Peyer's patch (tissue), 4 donors: ENCODE data around the gene RAB11FIP4. TPM values are rescaled to one million over a fixed set of nuclear protein-coding genes. Genes with fewer than 3 reads are reported as not detected.

Experiments
- DNase-seq, 3 donors: peaks; one replicate each; pipeline ENCODE4 v3.0.0-alpha.2; 2017 to 2019
- H3K27ac ChIP-seq, 4 donors: fragments of 200-600 bp; sonication (generic); one replicate each; pipeline ENCODE4 v1.5.1; 2016 to 2019
- H3K27me3 ChIP-seq, 2 donors: fragments of 200-600 bp; sonication (generic); one replicate each; pipeline ENCODE4 v1.5.1; 2019
- H3K36me3 ChIP-seq, 3 donors: fragments of 200-600 bp; sonication (generic); one replicate each; pipeline ENCODE4 v1.5.1; 2016 to 2019
- H3K4me1 ChIP-seq, 4 donors: fragments of 200-600 bp; sonication (generic); one replicate each; pipeline ENCODE4 v1.5.1; 2016 to 2019
- H3K4me3 ChIP-seq, 4 donors: fragments of 200-600 bp; sonication (generic); 1 replicate in 3 of 4; 2 replicates in 1 of 4; pipeline ENCODE4 v1.5.1; 2016 to 2019; ENCODE audit warnings: mild to moderate bottlenecking in 1 of 4
- H3K9me3 ChIP-seq, 4 donors: fragments of 200-600 bp; sonication (generic); one replicate each; pipeline ENCODE4 v1.5.1; 2016 to 2019; ENCODE audit warnings: mild to moderate bottlenecking in 1 of 4
- POLR2A ChIP-seq, 2 donors: fragments of 450-650 bp; IDR thresholded peaks; one replicate each; pipeline ENCODE4 v1.5.1; 2017; ENCODE audit warnings: antibody characterized with exemption in 2 of 2, mild to moderate bottlenecking in 2 of 2, moderate library complexity in 2 of 2
- total RNA-seq, 4 donors: library from RNA; depleted of rRNA; stranded (reverse); fragments of >200 nt; gene quantifications; one replicate each; pipeline ENCODE4 v1.1.0, GENCODE V29; 2016
- TF ChIP-seq, protein P1 (sequence below), 6 experiments: fragments of 450-650 bp in 4 of 6; fragments of 200-600 bp in 2 of 6; sonication (generic) in 1 of 6; IDR thresholded peaks; one replicate each; pipeline ENCODE4 v1.5.1; 2017 to 2019; ENCODE audit warnings: antibody characterized with exemption in 6 of 6, mild to moderate bottlenecking in 3 of 6, moderate library complexity in 1 of 6

The RAB11FIP4 gene
- total RNA-seq, 4 donors from 2014 or later = 52.8 to 69.3 (median 64.9) TPM

DNA sequence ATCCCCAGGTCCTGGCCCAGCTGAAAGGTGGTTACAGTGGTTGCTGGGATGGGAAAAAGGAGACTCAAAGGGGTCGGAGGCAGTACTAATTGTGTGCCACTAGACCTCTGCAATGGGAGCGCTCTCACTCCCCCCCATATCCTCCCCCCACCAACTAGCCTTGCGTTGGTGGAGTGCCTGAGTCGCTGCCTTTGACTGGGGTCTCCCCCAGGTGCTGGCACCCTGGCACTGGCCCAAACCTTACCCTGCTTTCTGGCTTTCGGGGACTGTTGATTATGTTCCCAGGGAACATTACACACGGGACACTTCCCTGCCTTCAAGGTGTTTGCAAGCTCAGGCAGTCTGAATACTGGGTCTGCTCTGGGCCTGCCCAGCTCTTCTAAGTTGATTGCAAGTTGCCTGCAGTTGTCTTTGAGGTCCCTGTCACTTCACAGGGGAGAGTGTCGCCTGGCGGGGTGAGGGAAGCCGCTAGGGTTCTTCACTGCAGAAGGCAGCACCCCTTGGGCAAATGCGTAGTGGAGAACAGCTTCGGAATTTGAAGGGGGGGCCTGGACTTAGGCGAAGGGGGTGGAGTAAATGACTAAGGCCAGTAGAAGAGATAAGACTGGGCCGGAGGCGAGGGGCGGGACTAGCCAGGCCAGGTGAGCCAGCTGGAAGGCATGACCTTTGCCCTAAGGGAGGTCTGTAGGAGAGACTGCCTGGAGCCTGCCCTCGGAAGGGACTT, 98.0 kb downstream of the RAB11FIP4 start:
- H3K4me1 ChIP-seq = peaks cover 11 to 53% (median 36%) of the 10 kb centered on the region in 4 donors
- no peaks in the 10 kb centered on the region for H3K36me3 ChIP-seq
- H3K27me3 ChIP-seq = no peaks in the 10 kb centered on the region
- DNase-seq = peak; percentile 41 to 92 (median 91)
- H3K4me3 ChIP-seq = peak overlapping the region; percentile 70 to 97 (median 82)
- peak; percentile 80 to 95 for TF ChIP-seq POLR2A (IDR thresholded peaks at IDR 0.05)
- TF ChIP-seq, protein P1, sequence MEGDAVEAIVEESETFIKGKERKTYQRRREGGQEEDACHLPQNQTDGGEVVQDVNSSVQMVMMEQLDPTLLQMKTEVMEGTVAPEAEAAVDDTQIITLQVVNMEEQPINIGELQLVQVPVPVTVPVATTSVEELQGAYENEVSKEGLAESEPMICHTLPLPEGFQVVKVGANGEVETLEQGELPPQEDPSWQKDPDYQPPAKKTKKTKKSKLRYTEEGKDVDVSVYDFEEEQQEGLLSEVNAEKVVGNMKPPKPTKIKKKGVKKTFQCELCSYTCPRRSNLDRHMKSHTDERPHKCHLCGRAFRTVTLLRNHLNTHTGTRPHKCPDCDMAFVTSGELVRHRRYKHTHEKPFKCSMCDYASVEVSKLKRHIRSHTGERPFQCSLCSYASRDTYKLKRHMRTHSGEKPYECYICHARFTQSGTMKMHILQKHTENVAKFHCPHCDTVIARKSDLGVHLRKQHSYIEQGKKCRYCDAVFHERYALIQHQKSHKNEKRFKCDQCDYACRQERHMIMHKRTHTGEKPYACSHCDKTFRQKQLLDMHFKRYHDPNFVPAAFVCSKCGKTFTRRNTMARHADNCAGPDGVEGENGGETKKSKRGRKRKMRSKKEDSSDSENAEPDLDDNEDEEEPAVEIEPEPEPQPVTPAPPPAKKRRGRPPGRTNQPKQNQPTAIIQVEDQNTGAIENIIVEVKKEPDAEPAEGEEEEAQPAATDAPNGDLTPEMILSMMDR (IDR thresholded peaks at IDR 0.05) = no peak
- H3K9me3 ChIP-seq = no peaks in the 10 kb centered on the region
- peak overlapping the region; percentile 87 to 97 (median 92) for H3K27ac ChIP-seq

DNA sequence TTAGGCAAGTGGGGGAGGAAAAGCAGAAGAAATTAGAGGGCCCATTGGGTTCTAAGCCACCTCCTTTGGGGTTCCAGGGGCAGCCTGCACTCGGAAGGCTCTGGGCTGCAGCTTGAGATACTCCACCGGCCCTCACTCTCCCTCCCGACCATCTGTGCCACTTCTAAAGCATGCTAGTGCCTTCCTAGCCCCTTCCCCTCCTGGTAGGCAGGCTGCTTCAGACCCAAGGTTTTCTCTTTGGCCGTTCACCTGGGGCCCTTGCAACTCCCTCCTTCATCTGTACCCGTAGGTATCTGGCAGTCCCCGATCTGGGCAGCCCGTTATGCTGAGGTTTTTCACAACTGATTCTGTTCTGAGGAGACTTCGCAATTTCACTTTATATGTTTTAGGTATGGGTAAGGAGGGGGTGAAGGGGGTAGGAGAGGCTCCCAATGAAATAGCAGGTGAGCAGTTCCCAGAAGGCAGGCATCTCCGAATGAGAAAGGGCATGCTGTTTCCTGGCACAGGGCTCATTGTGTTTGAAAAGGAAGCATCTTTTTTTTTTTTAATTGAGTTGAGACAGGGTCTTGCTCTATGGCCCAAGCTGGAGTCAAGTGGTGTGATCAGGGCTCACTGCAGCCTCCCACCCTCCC, 98.7 kb downstream of the RAB11FIP4 start:
- Histone ChIP-seq H3K27ac (peak overlapping the region; percentile 87 to 97 (median 92)), H3K9me3 (no peaks in the 10 kb centered on the region), H3K4me3 (peak overlapping the region in 3 of 4 donors; percentile 51 to 91 (median 74)), H3K36me3 (no peaks in the 10 kb centered on the region), H3K4me1 (peaks cover 14 to 60% (median 42%) of the 10 kb centered on the region in 4 donors), H3K27me3 (no peaks in the 10 kb centered on the region)
- DNase-seq = no peak
- TF ChIP-seq POLR2A (IDR thresholded peaks at IDR 0.05) = no peak
- TF ChIP-seq, protein P1 (IDR thresholded peaks at IDR 0.05) = no peak

DNA sequence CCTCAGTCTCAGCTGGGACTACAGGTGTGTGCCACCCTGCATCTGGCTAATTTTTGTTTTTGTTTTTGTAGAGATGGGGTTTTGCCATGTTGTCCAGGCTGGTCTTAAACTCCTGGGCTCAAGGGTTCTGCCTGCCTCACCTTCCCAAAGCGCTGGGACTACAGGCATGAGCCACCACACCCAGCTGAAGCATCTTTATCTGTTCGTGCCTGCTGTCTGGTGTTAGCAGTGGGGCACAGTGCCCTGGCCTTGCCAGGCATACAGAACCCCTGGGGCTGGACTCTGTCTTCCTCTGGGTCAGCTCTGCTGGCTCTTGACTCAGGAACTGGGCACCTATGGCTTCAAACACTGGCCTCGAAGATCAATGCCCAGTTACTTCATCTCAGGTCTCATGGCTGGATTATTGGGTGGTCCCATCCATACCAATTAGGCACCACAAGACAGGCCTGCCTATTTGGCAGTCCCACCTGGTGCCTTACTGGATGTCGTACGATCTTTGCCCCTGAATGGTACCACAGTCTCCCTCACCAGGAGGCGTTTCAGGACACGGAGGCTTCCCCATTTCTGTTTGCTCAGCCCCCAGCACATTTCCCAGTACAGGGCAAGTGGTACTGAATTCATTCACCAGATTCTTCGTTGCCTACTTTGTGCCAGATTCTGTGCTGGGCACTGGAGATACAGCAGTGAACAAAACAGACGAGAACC, 99.3 kb downstream of the RAB11FIP4 start:
- Histone ChIP-seq H3K27me3 (no peaks in the 10 kb centered on the region), H3K36me3 (no peaks in the 10 kb centered on the region), H3K9me3 (no peaks in the 10 kb centered on the region), H3K27ac (peak overlapping the region; percentile 87 to 97 (median 92)), H3K4me3 (peak overlapping the region in 1 of 4 donors; percentile 74), H3K4me1 (peaks cover 14 to 66% (median 47%) of the 10 kb centered on the region in 4 donors)
- no peak for DNase-seq
- no peak for TF ChIP-seq POLR2A (IDR thresholded peaks at IDR 0.05)
- TF ChIP-seq, protein P1 (IDR thresholded peaks at IDR 0.05) = no peak

DNA sequence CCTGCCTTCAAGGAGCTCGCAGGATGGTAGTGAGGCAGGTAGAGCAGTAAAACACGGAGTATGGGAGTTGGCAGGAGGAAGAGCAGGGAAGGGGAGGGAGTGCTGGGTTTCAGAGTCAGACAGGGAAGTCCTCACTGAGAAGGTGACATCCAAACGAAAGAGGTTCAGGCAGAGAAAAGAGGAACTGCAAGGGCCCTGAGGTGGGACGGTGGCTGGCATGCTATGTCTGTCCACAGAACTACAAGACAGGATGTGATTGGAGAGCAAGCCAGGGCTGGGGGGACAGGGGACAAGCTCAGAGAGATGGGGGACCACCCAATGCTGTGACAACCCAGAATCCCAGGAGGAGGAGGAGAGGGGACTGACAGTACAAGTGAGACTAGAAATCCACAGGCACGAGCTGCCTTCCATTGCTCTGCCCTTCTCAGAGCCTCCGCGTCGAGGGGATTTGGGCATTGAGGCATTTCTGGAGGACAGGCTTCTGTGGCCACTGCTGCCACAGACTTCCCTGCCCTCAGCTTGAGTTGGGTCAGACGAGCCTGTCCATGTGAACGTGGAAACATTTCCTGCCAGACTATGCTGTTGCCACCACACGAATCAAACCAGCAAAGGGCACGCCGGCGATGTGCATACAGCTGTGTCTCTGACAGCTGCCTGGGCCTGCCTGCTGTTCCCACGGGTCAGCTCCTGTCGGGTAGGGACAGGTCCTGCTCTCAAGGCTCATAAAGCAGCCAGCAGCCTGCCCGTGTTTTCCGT, 100.1 kb downstream of the RAB11FIP4 start:
- no peaks in the 10 kb centered on the region for H3K27me3 ChIP-seq
- H3K4me1 ChIP-seq = peaks cover 14 to 71% (median 50%) of the 10 kb centered on the region in 4 donors
- H3K36me3 ChIP-seq = no peaks in the 10 kb centered on the region
- no peak for TF ChIP-seq POLR2A (IDR thresholded peaks at IDR 0.05)
- TF ChIP-seq, protein P1 (IDR thresholded peaks at IDR 0.05) = no peak
- DNase-seq = peak in 2 of 3 donors; percentile 79 to 84
- H3K27ac ChIP-seq = peak overlapping the region; percentile 85 to 97 (median 88)
- no peak overlapping the region for H3K4me3 ChIP-seq
- H3K9me3 ChIP-seq = no peaks in the 10 kb centered on the region

DNA sequence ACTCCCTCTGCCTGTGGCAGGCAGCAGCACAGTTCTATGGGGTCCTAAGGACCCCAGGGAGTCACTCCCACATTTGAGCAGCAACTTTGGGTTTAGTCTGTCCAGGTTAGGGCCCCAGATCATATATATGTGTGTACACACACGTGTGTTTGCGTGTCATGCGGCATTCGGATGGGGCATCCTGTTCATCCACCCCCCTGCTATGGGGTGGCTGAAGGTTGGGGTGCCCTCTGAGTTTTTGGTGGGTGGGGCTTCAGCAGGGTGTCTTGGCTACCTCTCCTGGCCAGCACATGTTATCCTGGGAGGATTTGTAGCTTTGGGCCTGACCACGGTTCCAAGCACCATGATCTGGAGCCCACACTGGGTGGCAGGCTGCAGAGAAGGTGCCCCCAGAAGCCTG, 100.7 kb downstream of the RAB11FIP4 start:
- Histone ChIP-seq H3K4me1 (peaks cover 13 to 64% (median 52%) of the 10 kb centered on the region in 4 donors), H3K9me3 (no peaks in the 10 kb centered on the region), H3K27me3 (no peaks in the 10 kb centered on the region), H3K27ac (peak overlapping the region; percentile 16 to 97 (median 88)), H3K36me3 (no peaks in the 10 kb centered on the region), H3K4me3 (no peak overlapping the region)
- DNase-seq = no peak
- TF ChIP-seq POLR2A (IDR thresholded peaks at IDR 0.05) = no peak
- TF ChIP-seq, protein P1 (IDR thresholded peaks at IDR 0.05) = no peak
